GM19099 (cell line): ENCODE measurements around the gene KRT3.

Experiments
- POLR2A ChIP-seq: IDR thresholded peaks from 3 replicates; pipeline ENCODE4 v1.6.1; 2011; ENCODE audit warnings: low read depth; ENCODE audit not compliant: insufficient read length; ENCODE audit errors: extremely low read depth

KRT3 gene

GRCh38 chr12:52788876-52789636, 6.9 kb downstream of the KRT3 start:
- no peak for TF ChIP-seq POLR2A

DNA sequence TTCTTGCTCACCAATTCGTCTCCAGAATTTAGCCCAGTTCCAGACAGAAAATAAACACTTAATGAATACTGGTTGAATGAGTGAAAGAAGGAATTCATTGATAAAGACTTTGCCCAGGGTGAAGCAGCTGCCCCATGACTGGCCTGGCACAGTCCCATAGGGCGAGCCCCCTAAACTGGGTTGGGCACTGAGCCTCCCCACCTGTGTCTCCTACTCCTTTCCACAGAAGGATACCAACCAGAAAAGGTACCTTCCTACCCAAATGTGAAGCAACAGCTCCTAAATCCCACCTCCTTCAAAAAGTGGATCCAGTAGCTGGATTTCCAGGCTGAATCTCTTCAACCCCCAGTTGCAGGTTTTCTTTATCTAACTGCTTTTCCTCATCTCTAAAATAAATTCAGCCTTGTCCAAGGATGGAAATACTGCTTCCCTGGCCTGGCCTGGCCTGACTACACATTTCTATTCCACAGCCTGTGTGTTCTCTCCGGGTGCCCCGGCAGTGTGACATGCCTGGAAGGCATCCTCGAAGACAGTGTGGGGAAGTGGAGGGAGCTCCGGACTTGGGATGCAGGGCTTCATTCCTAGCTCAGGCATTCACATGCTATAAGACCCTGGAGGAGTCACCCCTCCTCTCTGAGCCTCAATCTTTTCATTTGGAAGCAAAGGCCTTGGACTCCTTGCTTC, 7.6 kb downstream of the KRT3 start:
- TF ChIP-seq POLR2A, result no peak

DNA sequence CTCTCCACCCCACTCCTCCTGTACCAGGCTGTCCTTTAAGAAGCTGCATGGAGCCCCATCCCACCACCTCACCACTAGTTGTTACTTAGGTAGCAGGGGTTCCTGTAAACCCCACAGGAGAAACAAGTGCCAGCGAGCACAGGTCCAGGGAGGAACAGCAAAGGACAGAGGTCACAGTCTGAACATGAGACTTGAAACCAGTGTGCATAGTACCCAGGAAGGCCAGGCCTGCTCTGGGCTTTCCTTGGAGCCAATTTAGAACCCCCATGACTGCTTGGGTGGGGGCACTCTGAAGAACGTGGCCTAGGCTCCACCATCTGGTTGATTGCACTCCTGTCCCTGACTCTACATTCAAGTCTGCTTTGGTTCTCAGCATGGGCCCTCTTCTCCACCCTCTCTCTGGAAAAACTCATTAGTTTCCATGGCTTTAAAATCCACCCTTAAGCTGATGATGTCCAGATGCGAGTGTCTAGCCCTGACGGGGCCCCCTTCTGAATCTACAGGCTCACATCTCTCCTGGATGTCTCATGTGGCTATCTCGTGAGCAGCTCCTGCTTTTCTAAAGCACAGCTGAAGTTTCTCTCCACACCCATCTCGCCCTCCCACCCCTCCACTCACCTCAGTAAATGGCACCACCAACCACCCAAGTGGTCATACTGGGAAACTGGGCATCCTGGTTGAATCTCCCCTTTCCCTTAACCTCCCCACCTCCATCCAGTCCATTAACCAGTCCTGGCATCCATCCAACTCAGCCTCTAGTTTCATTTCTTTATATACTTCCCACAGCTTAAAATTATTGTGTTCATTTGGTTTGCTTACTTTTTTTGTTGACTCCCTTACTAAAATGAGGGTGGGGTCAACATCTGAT, 8.4 kb downstream of the KRT3 start:
- TF ChIP-seq POLR2A, result no peak

DNA sequence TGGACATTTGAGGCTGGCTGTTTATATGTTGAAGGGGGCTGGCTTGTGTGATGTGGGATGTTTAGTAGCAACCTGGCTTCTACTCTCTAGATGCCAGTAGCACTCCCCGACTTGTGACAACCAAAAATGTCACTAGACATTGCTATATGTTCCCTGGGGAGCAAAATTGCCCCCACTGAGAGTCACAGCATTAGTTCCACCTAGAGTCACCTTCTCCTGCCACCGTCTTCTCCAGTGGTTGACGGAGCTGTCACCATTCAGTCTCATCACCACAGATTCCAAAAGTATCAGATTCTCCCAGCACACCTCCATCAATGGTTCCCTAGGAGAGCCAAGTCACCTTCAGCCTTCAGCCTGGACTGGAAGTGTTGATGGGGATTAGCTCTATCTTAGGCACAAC, 11.0 kb downstream of the KRT3 start:
- TF ChIP-seq POLR2A, result no peak

GRCh38 chr12:52783563-52784316, 12.2 kb downstream of the KRT3 start:
- TF ChIP-seq POLR2A, result no peak

- TF ChIP-seq POLR2A, result no peak
These were observed 13.4 kb downstream of the KRT3 start for GRCh38 chr12:52782502-52782901.

DNA sequence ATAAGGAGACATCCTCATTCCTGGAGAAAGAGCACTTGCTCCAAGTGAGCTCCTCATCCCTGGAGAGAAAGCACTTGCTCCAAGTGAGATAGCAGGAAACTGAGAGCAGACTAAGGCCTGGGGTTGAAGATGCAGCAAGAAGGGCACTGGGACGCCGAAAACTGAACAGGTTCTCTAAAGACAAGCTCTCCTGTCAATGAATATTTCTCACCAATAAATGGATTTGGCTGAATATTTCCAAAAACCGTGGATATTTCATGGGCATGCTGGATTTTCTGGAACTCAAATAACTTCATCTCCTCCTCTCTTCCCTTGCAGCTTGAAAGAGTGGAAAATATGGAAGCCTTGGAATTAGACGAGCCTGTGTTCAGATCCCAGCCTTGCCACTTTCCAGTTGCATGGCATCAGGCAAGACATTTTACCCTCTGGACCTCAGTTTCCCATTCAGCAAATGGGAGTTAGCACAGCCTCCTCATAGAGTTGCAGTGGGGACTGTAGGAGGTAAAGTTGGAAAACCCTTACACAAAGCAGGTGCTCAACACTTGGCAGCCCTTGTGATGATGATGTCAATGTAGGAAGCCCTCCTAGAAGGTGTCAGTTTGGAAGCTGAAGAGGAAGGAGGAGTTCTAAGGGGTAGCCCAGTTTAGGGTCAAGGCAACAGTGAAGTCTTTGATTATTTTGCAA, 14.4 kb downstream of the KRT3 start:
- no peak for TF ChIP-seq POLR2A

GRCh38 chr12:52779914-52780313, 16.0 kb downstream of the KRT3 start:
- TF ChIP-seq POLR2A, result no peak

DNA sequence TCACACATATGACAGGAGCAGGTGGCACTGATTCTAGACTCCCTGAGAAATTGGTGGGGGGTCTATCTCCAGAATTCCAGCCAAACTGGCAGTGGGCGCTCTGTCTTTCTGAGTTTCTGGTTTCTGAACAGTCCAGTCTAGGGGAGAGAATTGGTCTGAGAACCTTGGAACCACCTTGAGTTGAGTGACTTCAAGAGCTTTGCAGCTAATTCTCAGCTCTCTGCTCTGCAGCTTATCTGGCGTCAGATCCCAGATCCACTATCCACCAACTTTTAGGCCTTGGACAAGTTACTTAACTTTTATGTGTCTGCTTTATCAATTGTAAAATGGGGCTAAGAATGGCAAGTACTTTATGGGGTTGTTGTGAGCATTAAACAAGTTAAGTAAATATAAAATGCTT, 17.1 kb downstream of the KRT3 start:
- TF ChIP-seq POLR2A, result no peak

- no peak for TF ChIP-seq POLR2A
These were observed 18.4 kb downstream of the KRT3 start for GRCh38 chr12:52777566-52777965.

GRCh38 chr12:52776913-52777395, 19.0 kb downstream of the KRT3 start, which contains the start of gene KRT76:
TSS of gene KRT76 (minus strand) at chr12:52777345. CDS start at chr12:52777291, 54 bp downstream.
- no peak for TF ChIP-seq POLR2A

DNA sequence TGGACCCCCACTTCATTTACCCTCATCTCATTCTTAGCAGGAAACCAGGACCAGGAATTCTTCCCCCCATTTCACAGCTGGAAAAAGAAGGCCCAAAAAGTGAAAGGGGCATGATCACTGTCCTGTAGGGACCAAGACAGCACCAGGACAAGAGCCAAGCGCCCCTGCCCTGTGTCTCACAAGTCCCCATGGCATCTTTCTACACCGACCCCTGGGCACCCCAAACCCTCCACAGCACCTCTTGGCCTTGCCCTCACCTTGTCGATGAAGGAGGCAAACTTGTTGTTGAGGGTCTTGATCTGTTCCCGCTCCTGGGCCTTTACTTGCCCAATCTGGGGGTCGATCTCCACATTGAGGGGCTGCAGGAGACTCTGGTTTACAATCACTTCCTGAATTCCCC, 19.5 kb downstream of the KRT3 start:
- TF ChIP-seq POLR2A, result no peak

- TF ChIP-seq POLR2A, result no peak
These were observed 21.2 kb downstream of the KRT3 start for GRCh38 chr12:52774629-52775250.
